ENCODE measurements around the gene FGGY.
"Not testable (repeated sequence)": the region's sequence is repeated elsewhere in the genome, so short reads cannot be mapped to it uniquely, and the experiment has no call there.

Gene FGGY

DNA sequence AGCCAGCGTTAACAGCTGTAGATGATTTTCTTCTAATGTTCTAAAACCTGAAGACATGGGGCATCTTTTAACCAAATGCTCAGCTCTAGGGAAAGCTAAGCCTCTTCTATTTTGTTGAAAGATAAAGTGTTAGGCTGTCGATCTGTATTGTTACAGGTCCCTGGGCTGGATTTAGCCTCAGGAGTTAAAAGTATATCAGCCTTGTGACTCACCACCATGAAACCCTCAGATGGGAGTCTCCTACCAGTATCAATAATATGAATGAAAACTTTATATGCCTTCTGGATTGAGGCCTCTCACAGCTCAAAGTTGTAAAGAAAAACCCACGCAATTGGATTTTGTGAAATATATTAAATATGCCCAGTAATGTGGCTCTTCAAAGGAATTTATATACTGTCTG, 231.6 kb downstream of the FGGY start:
- no peak overlapping the region for H3K4me3 ChIP-seq (ENCODE audit: low read length)
- no peak for TF ChIP-seq CTCF (conservative IDR thresholded peaks at IDR 0.05; ENCODE audit: low read depth, low read length)
- DNase-seq (ENCODE audit: low read depth), result no peak

DNA sequence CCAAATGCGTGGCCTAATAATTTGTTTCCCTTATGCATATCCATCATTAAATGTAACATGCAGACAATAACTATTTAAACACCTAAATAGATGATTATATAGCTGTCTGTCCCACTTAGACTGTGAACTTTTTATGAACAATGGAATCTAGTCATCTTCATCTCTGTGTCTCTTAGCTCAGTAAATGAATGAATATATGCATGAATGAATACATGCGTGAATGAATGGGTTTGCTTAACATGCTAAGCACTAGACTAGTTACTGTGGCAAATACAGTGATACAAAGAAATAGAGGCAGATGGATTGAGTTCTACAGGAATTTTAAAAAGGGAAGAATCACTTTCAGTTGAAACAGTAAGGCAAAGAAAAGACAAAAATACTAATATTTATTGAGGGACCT, 232.0 kb downstream of the FGGY start:
- no peak for DNase-seq (ENCODE audit: low read depth)
- TF ChIP-seq CTCF (conservative IDR thresholded peaks at IDR 0.05; ENCODE audit: low read depth, low read length), result no peak
- no peak overlapping the region for H3K4me3 ChIP-seq (ENCODE audit: low read length)

DNA sequence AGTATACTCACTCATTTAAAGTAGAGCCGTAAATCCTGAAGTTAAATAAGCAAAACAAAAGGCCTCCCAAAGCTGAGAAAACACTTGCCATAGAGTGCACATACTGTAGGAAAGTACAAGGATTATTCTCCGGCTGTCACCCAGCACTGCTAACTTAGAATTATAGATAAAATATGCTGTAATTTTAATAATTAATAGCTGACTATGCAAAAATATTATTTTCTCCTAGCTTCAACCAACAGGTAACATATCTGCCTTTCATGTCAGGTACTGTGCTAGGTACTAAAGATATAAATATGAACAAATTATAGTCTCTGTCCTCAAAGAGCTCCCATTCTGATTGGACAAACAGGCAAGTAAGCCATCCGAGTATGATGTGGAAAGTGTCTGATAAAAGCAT, 233.2 kb downstream of the FGGY start:
- no peak for DNase-seq (ENCODE audit: low read depth)
- TF ChIP-seq CTCF (conservative IDR thresholded peaks at IDR 0.05; ENCODE audit: low read depth, low read length), result no peak
- H3K4me3 ChIP-seq (ENCODE audit: low read length), result no peak overlapping the region

GRCh38 chr1:59532102-59532501, 235.2 kb downstream of the FGGY start:
- H3K4me3 ChIP-seq (ENCODE audit: low read length), result no peak overlapping the region
- no peak for DNase-seq (ENCODE audit: low read depth)
- no peak for TF ChIP-seq CTCF (conservative IDR thresholded peaks at IDR 0.05; ENCODE audit: low read depth, low read length)

GRCh38 chr1:59538476-59538875, 241.6 kb downstream of the FGGY start:
- not testable (repeated sequence) for H3K4me3 ChIP-seq (ENCODE audit: low read length); DNase-seq (ENCODE audit: low read depth)

DNA sequence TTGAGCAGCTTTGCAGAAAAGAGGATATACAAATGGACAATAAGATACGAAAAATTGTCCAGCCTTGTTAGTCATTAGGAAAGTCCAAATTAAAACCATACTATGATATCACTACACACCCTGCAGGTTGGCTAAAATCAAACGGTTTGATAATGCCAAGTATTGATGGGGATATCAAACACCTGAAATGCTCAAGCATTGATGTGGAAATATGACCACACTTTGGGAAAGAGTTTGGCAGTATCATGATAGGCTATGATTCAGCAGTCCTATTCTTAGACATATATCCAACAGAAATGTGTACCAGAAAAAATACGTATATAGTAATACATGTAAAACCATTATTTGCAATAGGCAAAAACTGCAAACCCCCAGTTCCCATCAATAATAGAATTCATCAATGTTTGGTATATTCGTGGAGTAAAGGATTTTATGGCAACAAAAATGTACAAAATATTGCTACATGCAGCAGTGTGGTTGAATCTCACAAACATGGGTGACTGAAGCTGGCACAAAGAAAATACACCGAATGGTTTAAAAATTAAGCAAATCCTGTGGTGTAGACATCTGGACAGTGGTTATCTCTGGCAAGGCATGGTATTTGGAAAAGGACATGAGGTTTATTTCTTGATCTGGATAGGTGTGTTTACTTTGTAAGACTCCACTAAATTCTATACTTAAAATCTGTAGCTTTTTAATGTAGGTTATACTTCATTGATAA, 243.2 kb downstream of the FGGY start:
- TF ChIP-seq CTCF (conservative IDR thresholded peaks at IDR 0.05; ENCODE audit: low read depth, low read length), result no peak
- H3K4me3 ChIP-seq (ENCODE audit: low read length), result no peak overlapping the region
- no peak for DNase-seq (ENCODE audit: low read depth)

- DNase-seq (ENCODE audit: low read depth), result no peak
- TF ChIP-seq CTCF (conservative IDR thresholded peaks at IDR 0.05; ENCODE audit: low read depth, low read length), result no peak
- no peak overlapping the region for H3K4me3 ChIP-seq (ENCODE audit: low read length)
These were observed 244.3 kb downstream of the FGGY start for GRCh38 chr1:59541161-59541560.

Measured in retinal pigment epithelial cell (primary cell).